ENCODE data around the gene TAAR1.
"Not testable (repeated sequence)": the region's sequence is repeated elsewhere in the genome, so short reads cannot be mapped to it uniquely, and the experiment has no call there.

The TAAR1 gene

DNA sequence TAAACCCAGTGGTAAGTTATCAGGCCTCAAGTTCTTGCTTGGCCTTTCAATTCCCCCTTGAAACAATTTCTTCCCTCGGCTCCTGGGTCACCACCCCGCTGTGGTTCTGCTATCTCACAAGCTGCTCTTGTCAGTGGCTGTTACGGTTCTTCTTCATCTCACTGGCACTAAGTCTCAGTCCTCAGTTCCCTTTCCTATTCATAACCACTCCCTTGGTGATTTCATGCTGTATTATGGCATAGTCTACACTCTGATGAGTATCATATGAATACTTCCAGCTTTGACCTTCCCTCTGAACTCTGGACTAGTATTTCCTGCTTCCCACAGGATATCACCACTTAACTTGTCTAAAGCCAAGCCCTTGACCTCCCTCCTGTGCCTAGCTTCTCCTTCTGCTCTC lies 7.9 kb downstream of the TAAR1 start:
- DNase-seq, result no peak

GRCh38 chr6:132650429-132650828 lies 8.6 kb downstream of the TAAR1 start:
- no peak for DNase-seq

DNA sequence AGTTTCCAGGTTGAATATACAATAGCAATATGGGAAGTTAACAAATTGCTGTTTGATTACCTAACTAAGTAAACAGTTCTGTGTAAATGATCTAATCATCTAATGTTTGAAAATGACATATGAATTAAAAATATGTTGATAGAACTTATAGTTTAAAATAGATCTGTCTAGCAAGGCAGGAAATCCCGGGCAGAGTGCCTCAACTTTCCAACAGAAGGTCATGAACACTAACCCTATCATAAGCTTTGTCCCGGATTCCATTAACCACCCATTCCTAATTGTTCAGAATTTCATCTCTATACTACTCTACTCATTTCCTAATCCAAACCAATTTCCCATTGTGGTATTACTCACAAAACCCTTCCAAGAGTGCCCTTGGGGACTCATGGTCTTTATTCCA lies 10.2 kb downstream of the TAAR1 start:
- DNase-seq, result no peak

GRCh38 chr6:132648356-132648755 lies 10.6 kb downstream of the TAAR1 start:
- no peak for DNase-seq

- DNase-seq, result no peak
Observed at GRCh38 chr6:132643547-132643946, 15.4 kb downstream of the TAAR1 start.

- DNase-seq, result not testable (repeated sequence)
Observed at GRCh38 chr6:132637135-132637534, 21.8 kb downstream of the TAAR1 start.

DNA sequence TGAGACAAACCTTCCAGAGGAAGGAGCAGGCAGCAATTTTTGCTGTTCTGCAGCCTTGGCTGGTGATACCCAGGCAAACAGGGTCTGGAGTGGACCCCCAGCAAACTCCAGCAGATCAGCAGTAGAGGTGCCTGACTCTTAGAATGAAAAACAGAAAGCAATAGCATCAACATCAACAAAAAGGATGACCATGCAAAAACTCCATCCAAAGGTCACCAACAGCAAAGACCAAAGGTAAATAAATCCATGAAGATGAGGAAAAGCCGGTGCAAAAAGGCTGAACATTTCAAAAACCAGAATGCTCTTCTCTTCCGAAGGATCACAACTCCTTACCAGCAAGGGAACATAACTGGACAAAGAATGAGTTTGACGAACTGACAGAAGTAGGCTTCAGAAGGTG lies 23.1 kb downstream of the TAAR1 start:
- DNase-seq, result not testable (repeated sequence)

GRCh38 chr6:132635288-132635687 lies 23.7 kb downstream of the TAAR1 start:
- not testable (repeated sequence) for DNase-seq

- DNase-seq, result no peak
Observed at GRCh38 chr6:132634796-132635195, 24.2 kb downstream of the TAAR1 start.

DNA sequence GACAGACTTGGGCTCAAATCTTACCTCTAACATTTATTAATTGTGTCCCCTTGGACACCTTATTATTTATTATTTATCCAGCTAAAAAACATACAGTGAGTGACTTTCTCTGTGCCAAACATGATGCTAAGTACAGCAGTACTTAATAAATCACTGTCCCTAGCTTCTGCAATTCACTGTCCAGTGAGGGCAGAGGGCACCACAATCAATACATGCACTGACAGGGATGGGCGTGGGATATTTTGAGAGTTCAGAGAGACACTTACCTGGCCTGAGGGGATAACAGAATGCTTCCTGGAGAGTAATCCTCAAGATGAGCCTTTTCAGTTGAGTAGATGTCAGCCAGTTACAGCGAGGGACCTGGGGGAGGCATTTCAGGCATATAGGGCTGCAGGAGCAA lies 25.6 kb downstream of the TAAR1 start:
- no peak for DNase-seq

DNA sequence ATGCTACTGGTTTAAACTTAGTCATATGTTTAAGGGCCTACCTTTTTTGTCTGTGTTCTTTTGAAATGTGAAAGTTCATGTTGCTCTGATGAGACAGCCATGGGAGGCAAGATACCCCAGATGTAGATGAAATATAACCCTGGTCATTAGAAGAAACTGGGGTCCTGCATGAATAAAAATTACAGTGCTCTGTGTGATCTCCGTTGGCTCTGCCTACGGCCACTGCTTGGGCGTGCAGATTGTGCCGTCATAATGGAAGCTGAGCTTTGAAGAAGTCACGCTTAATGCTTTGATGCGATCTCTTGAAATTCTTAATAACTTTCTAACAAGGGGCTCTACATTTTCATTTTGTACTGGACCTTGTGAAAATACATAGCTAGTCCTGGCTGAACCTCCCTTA lies 34.8 kb downstream of the TAAR1 start, which contains the start of gene TAAR2:
Gene TAAR2 (minus strand): TSS at position 101 of the 400 bp plus-strand sequence. CDS start 0 bp downstream, at position 101.
- no peak for DNase-seq

- no peak for DNase-seq
Observed at GRCh38 chr6:132623106-132623845, 35.7 kb downstream of the TAAR1 start.

DNA sequence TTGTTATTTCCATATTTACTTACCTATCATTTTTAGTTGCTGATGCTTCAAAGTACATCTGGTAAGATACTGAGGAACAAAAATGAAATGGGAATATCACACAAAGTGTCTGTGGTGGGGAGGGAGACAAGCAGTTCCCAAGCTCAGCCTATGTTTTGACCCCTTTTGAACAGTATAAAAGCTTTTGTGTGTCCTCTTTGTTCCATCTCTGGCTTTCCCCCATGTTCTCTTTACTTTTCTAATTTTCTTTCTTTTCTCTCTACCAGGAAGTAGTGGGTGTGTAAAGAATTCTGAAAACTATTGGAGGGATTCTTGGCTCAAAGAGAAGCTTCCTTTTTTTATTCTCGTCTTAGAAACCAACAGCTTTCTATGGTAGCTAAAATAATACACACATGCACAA lies 42.3 kb downstream of the TAAR1 start:
- DNase-seq, result no peak

DNA sequence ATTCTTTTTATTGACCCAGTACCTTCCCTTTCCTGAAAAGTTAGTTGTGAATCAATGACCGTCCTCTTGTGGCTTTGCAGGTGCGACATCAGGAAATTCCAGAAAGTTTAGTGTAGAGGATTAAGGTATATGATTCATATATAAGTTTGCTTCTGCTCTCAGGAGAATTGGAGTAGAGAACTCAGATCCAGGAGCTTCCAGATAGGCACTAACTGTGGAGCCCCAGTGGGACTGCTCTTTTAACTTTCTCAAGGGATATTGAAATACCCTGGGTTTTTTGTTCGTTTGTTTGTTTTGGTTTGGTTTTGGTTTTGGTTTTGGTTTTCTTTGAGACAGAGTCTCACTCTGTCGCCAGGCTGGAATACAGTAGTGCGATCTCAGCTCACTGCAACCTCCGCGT lies 44.4 kb downstream of the TAAR1 start:
- DNase-seq, result no peak

DNA sequence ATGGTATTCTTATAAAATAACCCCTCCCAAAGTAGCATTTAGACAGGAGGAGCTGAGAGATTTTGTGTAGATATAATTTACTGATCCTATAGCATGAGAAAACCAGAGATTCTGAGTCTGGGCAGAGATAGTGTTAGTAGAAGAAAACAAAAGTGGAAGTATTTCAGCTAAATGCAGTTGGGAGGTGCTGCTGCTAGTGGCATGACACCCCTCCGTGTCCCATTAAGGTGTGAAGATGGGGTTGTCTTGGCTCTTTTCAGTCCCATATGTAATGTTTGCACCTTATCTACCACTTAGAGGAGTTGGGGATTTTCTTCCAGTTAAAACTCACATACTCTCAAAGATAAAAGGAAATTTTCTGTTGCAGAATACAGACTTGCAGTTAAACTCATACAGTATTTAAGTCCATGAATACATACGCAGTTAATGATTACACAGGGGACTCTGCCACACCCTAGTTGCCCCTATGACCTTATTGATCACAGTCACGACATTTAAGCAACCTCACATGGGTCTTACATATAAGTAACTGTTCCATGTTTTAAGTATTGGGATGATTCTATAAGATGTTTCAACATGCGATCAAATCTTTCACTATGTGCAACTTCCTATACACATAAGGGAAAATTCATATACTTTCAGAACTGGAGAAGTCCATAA lies 46.4 kb downstream of the TAAR1 start:
- DNase-seq, result no peak

- DNase-seq, result no peak
Observed at GRCh38 chr6:132611616-132612015, 47.4 kb downstream of the TAAR1 start.

DNA sequence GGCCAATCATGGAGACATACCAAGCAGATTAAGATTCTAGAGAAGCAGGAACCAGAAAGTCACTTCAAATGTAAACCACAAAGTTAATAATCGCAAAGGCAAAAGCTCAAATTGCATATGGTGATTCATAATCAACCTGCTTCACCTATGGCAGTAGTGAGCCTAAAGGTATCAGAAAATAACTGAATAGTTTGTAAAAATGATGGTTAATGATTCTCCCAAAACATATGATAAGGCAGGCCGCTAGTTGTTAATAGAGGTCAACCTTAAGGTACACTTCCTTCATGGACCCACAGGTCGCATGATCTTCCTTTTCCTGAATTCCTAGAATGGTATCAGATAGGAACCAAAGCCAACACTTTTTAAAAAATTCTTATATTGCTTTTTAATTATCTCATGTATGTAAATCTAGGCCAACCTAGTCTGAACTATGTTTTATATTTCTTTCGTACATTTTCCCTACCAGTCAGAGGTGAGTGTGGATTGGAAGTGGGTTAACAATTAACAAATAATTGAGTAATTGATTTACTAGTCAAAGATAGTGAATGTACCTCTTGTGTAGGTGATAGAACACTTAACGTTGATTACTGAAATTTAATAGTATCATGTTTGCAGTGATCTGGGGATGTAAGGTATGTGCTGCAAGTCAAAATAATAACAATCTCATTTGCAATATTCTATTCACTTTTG lies 51.3 kb downstream of the TAAR1 start:
- no peak for DNase-seq

DNA sequence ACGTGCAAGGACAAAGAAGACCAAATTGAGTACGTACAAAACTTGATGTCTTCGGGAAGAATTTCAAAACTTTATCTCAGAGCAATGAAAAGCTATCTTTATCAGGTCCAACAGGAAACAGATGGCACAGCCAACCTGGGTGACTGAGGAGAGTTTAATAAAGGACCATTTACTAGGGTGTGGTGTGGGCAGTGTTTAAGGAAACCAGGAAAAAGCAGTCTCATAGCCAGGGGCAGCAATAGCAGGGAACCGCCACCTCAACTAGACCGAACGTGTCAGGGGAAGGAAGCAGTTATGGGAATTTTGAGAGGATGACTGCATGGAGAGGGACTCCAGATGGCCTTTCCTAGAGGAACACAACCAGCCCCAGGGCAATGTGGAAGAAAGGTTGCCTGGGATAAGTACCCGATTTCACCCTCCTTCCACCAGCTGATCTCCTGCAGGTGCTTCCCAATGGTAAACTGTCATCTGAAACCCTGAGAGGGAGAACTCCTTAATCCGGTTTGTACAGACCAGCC lies 54.3 kb downstream of the TAAR1 start:
- DNase-seq, result no peak

GRCh38 chr6:132600900-132601299 lies 58.1 kb downstream of the TAAR1 start:
- not testable (repeated sequence) for DNase-seq

- no peak for DNase-seq
Observed at GRCh38 chr6:132598473-132598872, 60.5 kb downstream of the TAAR1 start.

GRCh38 chr6:132596201-132596600 lies 62.8 kb downstream of the TAAR1 start:
- no peak for DNase-seq

All from NCI-H1105 treated with DMSO at 0.1 percent for 48 hours (cell line).